Occipital lobe (tissue), 2 donors: ENCODE results near the gene NEURL1. TPM values are rescaled to one million over a fixed set of nuclear protein-coding genes. Genes with fewer than 3 reads are reported as not detected.
"Not testable (repeated sequence)": the region's sequence is repeated elsewhere in the genome, so short reads cannot be mapped to it uniquely, and the experiment has no call there.

Experiments
- DNase-seq: peaks from one replicate; lab custom pipeline; 2025; lab: John Stamatoyannopoulos, UW
- total RNA-seq: library from RNA; depleted of rRNA; stranded (reverse); fragments of >200 nt; gene quantifications from one replicate; pipeline ENCODE4 v1.2.3, GENCODE V29; 2014

NEURL1 gene
- total RNA-seq, 1 donor from 2014 or later, result 25.1 TPM

DNA sequence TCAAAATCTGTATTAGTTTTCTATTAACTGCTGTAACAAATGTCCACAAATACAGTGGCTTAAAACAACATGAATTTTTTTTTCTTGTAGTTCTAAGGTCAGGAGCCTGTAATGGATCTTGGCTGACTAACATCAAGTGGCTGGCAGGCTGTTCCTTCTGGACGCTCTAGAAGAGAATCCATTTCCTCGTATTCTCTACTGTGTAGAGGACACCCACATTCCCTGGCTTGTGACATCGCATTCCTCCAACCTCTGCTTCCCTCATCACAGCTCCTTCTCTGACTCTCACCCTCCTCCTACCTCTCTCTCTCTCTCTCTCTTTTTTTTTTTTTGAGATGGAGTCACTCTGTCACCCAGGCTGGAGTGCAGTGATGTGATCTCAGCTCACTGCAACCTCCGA is 30.0 kb upstream of the NEURL1 start:
- DNase-seq, result no peak

DNA sequence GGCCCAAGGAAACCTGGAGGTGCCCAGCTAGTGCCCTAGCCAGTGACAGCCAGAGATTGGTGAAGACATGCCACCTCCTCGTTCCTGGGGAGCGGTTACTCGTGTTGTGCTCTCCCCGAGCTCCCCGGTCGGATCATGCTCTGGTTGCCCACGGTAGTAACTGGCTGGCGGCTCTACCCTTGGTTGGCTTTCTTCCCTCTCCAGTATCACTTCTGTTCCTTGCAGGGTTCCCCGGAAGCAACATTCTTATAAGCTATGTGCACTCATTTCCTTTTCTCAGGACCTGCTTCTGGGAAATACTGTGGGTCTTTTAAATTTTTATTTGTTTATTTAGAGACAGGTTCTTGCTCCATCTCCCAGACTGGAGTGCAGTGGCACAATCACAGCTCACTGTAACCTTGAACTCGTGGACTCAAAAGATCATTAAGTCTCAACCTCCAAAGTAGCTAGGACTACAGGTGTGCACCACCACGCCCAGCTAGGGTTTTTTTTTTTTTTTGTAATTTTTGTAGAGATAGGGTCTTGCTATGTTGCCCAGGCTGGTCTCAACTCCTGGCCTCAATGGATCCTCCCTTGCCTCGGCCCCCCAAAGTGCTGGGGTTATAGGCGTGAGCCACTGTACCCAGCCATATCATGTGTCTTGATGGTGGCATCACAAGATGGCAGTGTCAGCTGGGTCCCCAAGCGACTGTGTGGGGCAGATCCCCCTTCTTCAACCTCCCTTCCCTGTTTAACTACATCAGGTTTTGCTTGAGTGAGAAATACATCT is 27.9 kb upstream of the NEURL1 start:
- DNase-seq, result no peak

GRCh38 chr10:103466734-103467133 is 26.8 kb upstream of the NEURL1 start:
- DNase-seq, result no peak

DNA sequence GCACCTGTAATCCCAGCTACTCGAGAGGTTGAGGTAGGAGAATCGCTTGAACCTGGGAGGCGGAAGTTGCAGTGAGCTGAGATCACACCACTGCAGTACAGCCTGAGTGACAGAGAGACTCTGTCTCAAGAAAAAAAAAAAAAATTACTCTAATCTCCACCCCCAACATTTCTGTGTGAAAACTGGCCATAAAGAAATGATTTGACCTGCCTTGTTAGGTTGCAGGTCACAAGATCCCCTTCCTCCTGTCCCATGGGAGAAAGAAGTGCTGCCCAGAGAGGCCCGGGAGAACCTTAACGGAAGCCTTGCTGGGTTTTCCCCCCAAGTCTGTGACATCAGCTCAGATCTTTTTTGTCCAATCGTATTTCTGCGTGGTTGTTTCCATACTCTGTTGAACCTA is 26.1 kb upstream of the NEURL1 start:
- DNase-seq, result no peak

- DNase-seq, result no peak
These were observed 24.3 kb upstream of the NEURL1 start for GRCh38 chr10:103469201-103469600.

DNA sequence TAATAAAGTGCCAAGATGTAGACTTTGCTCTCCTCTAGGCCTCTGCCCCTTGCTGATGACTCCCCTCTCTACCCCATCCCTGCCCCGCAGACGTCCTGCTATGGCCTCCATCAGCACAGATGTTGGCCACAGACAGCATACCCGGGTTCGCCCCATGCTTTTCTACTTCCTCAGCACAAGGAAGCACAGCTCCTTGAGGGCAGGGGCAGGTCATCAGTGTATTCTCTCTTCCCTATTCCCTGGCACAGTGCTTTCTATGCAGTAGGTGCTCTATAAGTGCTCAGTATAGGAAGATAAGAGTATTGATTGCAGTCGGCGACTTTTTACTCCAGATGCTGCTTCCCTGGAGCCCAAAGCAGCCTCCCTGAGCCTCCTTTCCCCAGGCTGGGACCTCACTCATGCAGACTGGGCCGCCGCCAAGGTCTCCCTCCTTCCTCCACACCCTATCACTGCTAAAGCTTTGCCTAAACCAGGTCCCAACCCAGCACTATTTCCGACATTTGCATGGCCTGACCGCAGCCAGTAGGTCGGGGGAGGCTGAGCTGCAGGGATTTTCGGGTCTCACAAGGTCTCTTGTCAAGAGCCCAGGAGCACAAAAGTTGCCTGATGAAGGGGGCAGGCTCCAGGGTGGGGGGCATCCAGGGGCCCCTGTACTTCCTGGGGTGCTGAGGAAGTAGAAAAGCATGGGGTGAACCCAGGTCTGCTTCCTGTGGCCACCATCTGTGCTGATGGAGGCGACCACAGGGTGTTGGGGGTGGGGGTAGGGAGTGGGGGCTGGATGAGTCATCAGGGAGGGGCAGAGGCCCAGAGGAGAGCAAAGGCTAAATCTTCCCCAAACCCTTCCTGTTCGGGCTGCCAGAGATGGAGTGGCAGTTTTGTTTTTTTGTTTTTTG is 22.5 kb upstream of the NEURL1 start:
- no peak for DNase-seq

DNA sequence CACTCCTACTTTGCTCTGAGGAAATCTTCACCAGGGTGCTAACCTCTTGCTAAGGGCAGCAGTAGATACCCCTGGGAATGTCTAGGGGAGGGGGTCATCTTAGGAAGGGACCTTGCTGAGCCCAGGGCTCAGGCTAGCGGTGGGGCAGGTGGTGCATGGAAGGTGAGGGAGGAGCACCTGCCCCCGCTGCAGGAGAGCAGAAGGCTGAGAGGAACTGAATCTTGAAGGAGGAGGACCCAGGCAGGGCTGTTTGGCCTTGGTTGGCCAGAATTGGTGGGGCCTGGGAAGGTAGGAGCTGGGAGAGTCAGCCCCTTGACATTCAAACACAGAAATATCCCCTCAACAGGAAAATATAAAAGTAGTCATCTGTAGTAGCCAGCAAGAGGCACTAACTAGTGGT is 21.5 kb upstream of the NEURL1 start:
- no peak for DNase-seq

GRCh38 chr10:103473261-103473671 is 20.2 kb upstream of the NEURL1 start:
- no peak for DNase-seq

- no peak for DNase-seq
These were observed 19.4 kb upstream of the NEURL1 start for GRCh38 chr10:103474077-103474476.

DNA sequence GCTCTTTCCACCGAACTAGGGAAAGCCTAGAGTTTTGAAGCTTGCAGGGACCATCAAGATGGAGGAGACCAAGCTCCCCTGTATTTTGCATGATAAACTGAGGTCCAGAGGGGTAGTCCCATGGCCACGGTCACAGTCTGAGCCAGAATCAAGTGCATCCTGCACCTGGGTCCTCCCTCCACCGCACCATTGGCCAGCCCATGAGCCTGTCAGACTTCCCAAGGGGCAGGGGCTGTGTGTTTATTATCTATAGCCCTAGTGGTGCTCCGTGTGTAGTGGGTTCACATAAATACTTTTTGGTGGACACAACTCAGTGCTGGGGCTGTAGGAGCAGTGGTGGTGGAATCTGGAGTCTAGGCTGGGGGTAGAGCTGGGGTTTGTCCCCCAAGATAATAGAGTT is 18.1 kb upstream of the NEURL1 start:
- DNase-seq, result no peak

GRCh38 chr10:103476046-103476768 is 17.3 kb upstream of the NEURL1 start:
- DNase-seq, result no peak

- no peak for DNase-seq
These were observed 14.8 kb upstream of the NEURL1 start for GRCh38 chr10:103478671-103479070.

GRCh38 chr10:103479135-103479534 is 14.4 kb upstream of the NEURL1 start, which contains the start of gene CALHM3:
CALHM3 (minus strand) TSS chr10:103479240; CDS start chr10:103479032, 208 bp downstream.
- DNase-seq, result no peak

DNA sequence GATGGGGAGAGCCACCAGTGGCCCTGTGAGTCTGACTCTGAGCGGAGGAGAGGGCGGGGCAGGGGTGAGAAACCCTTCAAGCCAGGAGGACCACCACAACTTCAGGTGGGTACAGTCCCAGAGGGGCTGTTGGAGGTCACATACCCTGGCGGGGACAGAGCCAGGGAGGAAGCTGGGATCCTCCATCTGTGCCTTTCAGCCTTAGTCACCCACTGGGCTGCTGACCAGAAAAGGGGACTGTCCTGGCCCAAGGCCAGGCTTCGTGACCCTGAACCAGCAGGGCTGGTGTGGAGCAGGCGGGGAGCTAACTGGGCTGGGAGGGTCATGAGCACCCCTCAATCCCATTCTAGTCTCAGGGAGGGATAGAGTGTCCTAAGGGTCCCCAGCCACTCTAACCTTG is 13.0 kb upstream of the NEURL1 start:
- no peak for DNase-seq

- DNase-seq, result no peak
These were observed 11.5 kb upstream of the NEURL1 start for GRCh38 chr10:103481974-103482531.

DNA sequence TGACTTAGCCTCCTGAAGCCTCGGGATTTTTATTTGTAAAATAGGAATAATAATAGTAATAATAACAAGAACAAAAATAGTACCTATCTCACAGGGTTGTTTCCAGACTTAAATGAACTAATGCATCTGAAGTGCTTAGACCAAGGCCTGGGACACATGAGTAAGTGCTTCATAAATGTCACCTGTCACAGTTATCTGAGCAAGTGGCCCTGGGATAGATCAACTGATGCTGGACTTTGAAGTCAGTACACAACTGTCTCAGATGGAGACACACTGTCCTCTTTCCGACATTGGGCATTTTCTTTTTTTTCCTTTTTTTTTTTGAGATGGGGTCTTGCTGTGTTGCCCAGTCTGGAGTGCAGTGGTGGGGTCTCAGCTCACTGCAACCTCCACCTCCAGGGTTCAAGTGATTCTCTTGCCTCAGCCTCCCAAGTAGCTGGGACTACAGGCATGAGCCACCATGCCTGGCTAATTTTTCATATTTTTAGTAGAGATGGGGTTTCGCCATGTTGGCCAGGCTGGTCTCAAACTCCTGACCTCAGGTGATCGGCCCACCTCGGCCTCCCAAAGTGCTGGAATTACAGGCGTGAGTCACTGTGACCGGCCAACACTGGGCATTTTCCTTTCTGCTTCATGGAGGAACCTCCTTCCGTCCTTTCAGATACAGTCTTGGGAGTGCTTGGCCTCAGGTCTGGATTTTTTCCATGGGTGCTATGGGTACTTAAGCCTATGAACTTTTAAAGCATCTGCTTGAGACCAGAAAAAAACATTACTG is 6.7 kb upstream of the NEURL1 start:
- DNase-seq, result not testable (repeated sequence)

DNA sequence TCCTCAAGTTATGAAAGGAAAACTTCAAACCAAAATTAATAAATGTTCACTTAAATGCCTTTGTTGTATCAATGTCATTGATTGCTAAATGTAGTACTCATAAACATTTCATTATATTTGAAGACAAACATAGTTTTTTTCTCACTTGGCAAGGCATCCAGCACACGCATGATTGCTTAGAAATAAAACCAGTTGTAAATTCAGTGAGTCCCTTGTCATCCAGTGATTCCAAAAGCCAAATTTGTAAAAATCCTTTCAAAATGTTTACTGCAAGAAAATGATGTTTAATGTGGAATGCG is 6.1 kb upstream of the NEURL1 start:
- no peak for DNase-seq

DNA sequence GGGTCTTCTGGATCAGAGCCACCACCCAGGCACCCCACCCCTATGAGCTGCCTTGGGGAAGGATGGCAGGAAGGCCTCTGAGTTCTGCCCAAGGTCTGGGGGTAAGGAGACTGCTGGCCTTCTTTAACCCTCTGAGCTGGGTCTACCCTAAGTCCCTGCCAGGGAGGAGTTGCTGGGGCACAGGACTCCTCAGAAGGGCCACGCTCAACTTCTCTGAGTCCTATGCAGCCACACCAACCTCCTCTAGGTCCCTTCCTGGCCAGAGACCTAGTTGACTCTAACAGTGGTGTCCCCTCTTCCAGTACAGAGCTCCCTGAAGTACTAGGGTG is 2.6 kb upstream of the NEURL1 start:
- no peak for DNase-seq

GRCh38 chr10:103491729-103492364 is 1.7 kb upstream of the NEURL1 start:
- no peak for DNase-seq

- no peak for DNase-seq
These were observed 747 bp upstream of the NEURL1 start for GRCh38 chr10:103492655-103493261.
